ENCODE results near the gene LTBP3.
"Not testable (repeated sequence)": the region's sequence is repeated elsewhere in the genome, so short reads cannot be mapped to it uniquely, and the experiment has no call there.

Gene LTBP3

GRCh38 chr11:65535102-65535501 lies 23.1 kb downstream of the LTBP3 start:
- no peak for FAIRE-seq

GRCh38 chr11:65532388-65533064 lies 25.6 kb downstream of the LTBP3 start:
- FAIRE-seq = no peak

GRCh38 chr11:65530157-65530496 lies 28.0 kb downstream of the LTBP3 start:
- no peak for FAIRE-seq

DNA sequence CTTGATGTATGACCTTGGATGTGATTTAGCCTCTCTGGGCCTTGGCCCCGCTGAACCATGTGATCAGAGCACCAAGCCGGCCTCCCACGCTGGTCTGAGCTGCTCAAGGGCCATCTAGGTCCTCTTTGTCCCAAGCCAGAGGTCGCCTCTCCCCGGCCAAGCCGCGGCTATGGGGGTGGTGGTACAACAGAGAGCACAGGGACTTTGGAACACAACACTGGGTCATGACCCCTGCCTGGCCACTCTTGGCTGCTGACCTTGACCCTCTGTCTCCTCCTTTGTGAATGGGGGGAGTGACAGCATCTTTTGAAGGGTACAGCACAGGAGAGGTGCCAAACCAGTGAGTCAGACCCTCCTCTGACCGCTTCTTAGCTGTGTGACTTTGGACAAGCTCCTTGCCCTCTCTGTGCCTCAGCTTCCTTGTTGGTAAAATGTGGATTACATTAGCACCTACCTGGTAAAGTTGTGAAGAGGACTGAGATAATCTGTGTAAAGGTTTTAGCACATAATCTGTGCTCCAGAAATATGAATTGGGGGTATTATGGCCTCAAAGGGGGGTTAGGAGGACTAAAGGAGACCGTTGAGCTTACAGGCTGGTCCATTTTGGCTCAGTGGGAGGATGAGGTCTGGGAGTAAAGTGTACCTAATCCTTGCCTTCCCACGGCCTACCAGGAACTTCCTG lies 28.5 kb downstream of the LTBP3 start:
- no peak for FAIRE-seq

GRCh38 chr11:65528819-65529350 lies 29.3 kb downstream of the LTBP3 start:
- FAIRE-seq = no peak

DNA sequence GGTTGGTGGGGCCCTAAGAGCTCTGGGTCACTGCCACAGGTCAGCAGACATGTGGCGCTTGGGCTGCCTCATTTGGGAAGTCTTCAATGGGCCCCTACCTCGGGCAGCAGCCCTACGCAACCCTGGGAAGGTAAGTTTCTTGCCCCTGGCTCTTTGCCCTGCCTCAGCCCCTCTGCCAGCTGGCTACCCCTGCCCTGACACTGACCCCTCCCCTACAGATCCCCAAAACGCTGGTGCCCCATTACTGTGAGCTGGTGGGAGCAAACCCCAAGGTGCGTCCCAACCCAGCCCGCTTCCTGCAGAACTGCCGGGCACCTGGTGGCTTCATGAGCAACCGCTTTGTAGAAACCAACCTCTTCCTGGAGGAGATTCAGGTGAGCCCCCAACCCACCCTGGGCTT lies 31.4 kb downstream of the LTBP3 start:
- no peak for FAIRE-seq

DNA sequence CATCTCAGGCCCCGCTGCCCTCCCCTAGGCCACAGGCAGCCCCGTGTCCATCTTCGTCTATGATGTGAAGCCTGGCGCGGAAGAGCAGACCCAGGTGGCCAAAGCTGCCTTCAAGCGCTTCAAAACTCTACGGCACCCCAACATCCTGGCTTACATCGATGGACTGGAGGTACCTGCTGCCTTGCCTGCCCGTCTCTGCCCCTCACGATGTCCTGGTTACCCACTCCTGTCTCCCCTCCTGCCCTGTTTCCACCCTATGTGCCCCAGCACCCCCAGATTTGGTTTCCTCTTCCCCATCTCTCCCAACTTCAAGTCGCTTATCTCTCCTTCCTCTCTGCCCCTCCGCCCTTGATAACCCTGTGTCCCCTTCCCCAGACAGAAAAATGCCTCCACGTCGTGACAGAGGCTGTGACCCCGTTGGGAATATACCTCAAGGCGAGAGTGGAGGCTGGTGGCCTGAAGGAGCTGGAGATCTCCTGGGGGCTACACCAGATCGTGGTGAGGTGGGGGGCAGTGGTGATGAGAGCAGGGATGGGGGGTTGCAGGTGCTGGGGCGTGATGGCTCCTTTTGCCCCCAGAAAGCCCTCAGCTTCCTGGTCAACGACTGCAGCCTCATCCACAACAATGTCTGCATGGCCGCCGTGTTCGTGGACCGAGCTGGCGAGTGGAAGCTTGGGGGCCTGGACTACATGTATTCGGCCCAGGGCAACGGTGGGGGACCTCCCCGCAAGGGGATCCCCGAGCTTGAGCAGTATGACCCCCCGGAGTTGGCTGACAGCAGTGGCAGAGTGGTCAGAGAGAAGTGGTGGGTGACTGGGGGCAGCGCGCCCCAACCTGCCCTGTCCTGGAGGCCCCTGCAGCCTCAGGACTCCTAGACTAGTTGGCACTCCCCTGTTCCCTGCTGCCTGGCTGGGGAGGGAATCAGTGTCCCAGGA lies 32.3 kb downstream of the LTBP3 start:
- no peak for FAIRE-seq

GRCh38 chr11:65524741-65525545 lies 33.2 kb downstream of the LTBP3 start, which contains the start of gene SCYL1:
Gene SCYL1 (plus strand): TSS chr11:65525083. CDS start chr11:65525154, 71 bp downstream.
- no peak for FAIRE-seq

DNA sequence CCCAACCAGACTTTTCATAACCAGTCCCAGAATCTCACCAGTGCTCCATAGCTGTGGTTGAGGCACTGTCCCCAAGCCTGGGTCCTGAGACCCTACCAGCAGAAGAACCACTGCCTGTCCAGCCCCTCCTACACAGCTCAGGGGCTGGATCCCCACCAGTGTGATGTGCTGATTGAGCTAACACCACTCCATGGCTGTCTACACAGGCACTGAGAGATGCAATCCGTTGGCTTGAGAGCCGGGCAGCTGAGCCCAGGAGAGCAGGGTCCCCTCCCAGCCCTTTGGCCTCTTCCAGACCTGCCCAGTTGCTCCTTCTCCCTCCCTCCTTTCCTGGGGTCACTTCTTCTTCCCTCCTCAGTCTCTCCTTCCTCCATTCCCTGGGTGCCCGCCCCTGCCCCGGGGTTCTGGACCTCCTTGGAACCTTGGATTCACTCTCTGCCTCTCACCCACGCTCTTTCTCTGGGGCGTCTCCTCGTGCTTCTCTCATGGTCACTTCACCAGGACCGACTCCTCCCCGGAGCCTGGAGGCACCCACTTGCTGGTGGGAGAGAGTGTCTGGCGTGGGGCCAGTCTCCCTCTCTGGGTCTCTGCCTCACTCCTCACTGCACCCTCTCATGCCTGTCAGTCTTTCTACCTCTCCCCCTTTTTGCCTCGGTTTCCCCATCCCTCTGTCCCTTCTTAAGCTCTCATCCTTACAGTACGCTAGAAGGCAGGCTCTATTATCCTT lies 34.0 kb downstream of the LTBP3 start:
- no peak for FAIRE-seq

DNA sequence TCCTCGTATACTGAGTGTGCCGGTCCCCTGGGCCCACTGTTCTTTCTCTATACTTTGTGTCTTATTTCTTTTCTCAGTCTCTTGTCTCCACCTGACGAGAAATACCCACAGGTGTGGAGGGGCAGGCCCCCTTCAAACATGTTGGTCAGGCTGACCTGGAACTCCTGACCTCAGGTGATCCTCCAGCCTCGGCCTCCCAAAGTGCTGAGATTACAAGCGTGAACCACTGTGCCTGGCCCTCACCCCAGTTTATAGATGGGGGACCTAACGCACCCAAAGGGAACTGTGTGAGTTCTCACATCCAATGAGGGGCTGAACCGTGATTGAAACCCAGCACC lies 34.6 kb downstream of the LTBP3 start:
- not testable (repeated sequence) for FAIRE-seq

DNA sequence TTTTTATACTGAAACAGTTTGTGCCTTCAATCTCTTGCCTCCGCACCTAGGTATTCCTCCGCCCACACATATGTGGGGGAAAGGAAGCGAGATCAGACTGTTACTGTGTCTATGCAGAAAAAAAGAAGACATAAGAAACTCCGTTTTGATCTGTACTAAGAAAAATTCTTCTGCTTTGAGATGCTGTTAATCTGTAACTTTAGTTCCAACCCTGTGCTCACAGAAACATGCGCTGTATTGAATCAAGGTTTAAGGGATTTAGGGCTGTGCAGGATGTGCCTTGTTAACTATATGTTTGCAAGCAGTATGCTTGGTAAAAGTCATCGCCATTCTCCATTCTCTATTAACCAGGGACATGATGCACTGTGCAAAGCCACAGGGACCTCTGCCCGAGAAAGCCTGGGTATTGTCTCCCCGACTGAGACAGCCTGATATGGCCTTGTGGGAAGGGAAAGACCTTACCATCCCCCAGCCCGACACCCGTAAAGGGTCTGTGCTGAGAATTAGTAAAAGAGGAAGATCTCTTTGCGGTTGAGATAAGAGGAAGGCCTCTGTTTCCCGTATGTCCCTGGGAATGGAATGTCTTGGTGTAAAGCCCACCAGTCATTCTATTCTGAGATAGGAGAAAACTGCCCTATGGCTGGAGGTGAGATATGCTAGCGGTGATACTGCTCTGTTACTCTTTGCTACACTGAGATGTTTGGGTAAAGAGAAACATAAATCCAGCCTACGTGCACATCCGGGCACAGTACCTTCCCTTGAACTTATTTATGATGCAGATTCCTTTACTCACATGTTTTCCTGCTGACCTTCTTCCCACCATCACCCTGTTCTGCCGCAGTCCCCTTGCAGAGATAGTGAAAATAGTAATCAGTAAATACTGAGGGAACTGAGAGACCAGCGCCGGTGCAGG lies 35.2 kb downstream of the LTBP3 start:
- not testable (repeated sequence) for FAIRE-seq

DNA sequence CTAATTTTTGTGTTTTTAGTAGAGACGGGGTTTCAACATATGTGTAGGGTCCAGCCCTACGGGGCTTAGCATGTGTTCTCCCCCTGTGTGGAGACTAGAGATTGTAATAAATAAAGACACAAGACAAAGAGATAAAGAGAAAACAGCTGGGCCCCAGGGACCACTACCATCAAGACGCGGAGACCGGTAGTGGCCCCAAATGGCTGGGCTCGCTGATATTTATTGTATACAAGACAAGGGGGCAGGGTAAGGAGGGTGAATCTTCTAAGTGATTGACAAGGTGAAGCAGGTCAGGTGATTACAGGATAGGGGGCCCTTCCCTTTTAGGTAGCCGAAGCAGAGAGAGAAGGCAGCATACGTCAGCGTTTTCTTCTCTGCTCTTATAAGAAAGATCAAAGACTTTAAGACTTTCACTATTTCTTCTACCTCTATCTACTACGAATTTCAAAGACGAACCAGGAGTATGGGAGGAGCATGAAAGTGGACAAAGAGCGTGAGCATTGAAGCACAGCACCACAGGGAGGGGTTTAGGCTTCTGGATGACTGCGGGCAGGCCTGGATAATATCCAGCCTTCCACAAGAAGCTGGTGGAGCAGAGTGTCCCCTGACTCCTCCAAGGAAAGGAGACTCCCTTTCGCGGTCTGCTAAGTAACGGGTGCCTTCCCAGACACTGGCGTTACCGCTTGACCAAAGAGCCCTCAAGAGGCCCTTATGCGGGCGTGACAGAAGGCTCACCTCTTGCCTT lies 36.2 kb downstream of the LTBP3 start:
- not testable (repeated sequence) for FAIRE-seq

DNA sequence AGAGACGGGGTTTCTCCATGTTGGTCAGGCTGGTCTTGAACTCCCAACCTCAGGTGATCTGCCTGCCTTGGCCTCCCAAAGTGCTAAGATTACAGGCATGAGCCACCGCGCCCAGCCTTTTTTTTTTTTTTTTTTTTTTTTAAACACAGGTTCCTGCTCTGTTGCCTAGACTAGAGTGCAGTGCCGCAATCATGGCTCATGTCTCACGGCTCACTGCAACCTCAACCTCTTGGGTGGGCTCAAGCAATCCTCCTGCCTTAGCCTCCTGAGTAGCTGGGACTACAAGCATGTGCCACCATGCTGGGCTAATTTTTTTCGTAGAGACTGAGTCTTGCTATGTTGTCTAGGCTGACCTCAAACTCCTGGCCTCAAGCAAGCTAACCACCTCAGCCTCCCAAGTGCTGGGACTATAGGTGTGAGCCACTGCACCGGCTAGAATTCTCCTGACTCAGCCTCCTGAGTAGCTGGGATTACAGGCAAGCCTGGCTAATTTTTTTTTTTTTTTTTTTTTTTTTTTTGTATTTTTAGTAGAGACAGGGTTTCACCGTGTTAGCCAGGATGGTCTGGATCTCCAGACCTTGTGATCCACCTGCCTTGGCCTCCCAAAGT lies 39.1 kb downstream of the LTBP3 start:
- not testable (repeated sequence) for FAIRE-seq

DNA sequence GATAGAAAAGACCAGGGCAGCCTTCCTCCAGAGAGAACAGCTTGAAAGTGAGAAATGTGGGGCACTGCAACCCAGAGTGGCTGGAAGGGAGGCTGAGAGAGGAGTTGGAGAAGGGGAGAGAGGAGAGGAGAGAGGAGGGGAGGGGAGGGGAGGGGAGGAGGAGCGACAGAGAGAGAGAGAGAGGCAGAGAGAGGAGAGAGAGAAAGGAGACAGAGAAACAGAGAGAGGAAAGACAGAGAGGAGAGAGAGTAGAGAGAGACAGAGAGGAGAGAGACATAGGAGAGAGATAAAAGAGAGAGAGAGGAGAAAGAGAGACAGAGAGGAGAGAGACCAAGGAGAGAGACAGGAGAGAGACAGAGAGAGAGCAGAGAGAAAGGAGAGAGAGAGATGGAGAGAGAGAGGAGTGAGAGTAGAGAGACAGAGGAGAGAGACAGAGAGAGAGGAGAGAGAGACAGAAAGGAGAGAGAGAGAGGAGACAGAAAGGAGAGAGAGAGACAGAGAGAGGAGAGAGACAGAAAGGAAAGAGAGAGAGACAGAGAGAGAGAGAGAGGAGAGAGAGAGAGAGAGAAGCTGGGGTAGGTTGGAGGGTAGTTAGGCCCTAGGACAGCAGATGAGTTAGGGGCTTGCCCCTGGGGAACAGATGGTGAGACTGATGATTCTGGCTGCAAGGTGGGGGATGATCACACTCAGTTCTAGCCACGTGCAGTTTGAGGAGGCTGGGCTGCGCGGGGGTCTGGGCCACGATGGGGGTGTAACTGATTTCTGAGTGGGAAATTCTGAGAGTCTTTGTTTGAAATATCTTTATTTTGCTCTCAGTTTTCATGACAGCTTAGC lies 41.8 kb downstream of the LTBP3 start:
- FAIRE-seq = no peak

DNA sequence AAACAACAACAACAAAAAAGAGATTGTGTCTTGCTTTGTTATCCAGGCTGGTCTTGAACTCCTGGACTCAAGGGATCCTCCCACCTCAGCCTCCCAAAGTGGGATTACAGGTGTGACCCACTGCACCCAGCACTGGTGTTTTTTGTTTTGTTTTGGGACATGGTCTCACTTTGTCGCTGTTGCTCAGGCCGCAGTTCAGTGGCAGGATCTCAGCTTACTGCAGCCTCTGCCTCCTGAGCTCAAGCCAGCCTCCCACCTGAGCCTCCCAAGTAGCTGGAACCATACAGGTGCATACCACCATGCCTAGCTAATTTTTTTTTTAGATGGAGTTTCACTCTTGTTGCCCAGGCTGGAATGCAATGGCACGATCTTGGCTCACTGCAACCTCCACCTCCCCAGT lies 45.8 kb downstream of the LTBP3 start:
- not testable (repeated sequence) for FAIRE-seq

- FAIRE-seq = no peak
Measured at GRCh38 chr11:65506772-65507505, 51.2 kb downstream of the LTBP3 start.

GRCh38 chr11:65506290-65506771 lies 51.8 kb downstream of the LTBP3 start:
- FAIRE-seq = no peak
